ENCODE results near the gene TGFBR3L.
A peak's percentile ranks its signal among the peaks of the same experiment; 100 is the strongest.

Gene TGFBR3L

GRCh38 chr19:7904074-7905020 lies 10.3 kb upstream of the TGFBR3L start:
- peak; percentile 36 for DNase-seq (ENCODE audit: low spot score)

- no peak for DNase-seq (ENCODE audit: low spot score)
Observed at GRCh38 chr19:7905268-7905667, 9.4 kb upstream of the TGFBR3L start.

- DNase-seq (ENCODE audit: low spot score): no peak
Observed at GRCh38 chr19:7905859-7906258, 8.8 kb upstream of the TGFBR3L start.

GRCh38 chr19:7907122-7907521 lies 7.5 kb upstream of the TGFBR3L start:
- no peak for DNase-seq (ENCODE audit: low spot score)

- DNase-seq (ENCODE audit: low spot score): no peak
Observed at GRCh38 chr19:7907544-7907943, 7.1 kb upstream of the TGFBR3L start.

GRCh38 chr19:7908078-7908699 lies 6.4 kb upstream of the TGFBR3L start:
- DNase-seq (ENCODE audit: low spot score): no peak

GRCh38 chr19:7908742-7909461 lies 5.7 kb upstream of the TGFBR3L start:
- DNase-seq (ENCODE audit: low spot score): no peak

GRCh38 chr19:7909471-7910067 lies 5.1 kb upstream of the TGFBR3L start:
- no peak for DNase-seq (ENCODE audit: low spot score)

GRCh38 chr19:7910321-7911161 lies 4.1 kb upstream of the TGFBR3L start:
- DNase-seq (ENCODE audit: low spot score): no peak

GRCh38 chr19:7911508-7912143 lies 3.0 kb upstream of the TGFBR3L start:
- DNase-seq (ENCODE audit: low spot score): no peak

- no peak for DNase-seq (ENCODE audit: low spot score)
Observed at GRCh38 chr19:7912144-7912696, 2.4 kb upstream of the TGFBR3L start.

GRCh38 chr19:7912697-7913564 lies 1.7 kb upstream of the TGFBR3L start:
- no peak for DNase-seq (ENCODE audit: low spot score)

- no peak for DNase-seq (ENCODE audit: low spot score)
Observed at GRCh38 chr19:7913652-7914051, 978 bp upstream of the TGFBR3L start.

- DNase-seq (ENCODE audit: low spot score): no peak
Observed at GRCh38 chr19:7914099-7914498, 531 bp upstream of the TGFBR3L start.

- DNase-seq (ENCODE audit: low spot score): no peak
Observed at GRCh38 chr19:7915250-7916102, 846 bp downstream of the TGFBR3L start.

GRCh38 chr19:7916103-7916954 lies 1.7 kb downstream of the TGFBR3L start:
- DNase-seq (ENCODE audit: low spot score): peak; percentile 44

GRCh38 chr19:7916955-7917266 lies 2.3 kb downstream of the TGFBR3L start:
- DNase-seq (ENCODE audit: low spot score): no peak
